ENCODE measurements around the gene KCNB1.

DNA sequence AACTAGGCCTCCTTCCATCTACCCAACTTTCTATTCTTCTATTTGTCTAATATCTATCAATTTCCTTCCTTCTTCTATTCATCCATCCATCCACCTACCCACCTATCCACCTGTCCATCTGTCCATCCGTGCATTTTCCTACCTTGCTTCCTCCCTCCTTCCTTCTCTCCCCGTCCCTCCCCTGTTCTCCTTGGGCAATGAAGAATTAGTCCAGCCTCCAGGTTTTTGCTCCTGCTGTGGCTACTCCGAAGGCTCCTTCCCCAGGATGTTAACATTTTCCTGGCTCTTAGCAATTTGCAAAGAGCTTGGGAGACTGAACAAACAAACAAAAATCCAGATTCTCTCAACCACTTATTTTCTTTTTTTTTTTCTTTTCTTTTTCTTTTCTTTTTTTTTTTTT, 81.6 kb downstream of the KCNB1 start:
- TF ChIP-seq, protein P1, sequence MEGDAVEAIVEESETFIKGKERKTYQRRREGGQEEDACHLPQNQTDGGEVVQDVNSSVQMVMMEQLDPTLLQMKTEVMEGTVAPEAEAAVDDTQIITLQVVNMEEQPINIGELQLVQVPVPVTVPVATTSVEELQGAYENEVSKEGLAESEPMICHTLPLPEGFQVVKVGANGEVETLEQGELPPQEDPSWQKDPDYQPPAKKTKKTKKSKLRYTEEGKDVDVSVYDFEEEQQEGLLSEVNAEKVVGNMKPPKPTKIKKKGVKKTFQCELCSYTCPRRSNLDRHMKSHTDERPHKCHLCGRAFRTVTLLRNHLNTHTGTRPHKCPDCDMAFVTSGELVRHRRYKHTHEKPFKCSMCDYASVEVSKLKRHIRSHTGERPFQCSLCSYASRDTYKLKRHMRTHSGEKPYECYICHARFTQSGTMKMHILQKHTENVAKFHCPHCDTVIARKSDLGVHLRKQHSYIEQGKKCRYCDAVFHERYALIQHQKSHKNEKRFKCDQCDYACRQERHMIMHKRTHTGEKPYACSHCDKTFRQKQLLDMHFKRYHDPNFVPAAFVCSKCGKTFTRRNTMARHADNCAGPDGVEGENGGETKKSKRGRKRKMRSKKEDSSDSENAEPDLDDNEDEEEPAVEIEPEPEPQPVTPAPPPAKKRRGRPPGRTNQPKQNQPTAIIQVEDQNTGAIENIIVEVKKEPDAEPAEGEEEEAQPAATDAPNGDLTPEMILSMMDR (IDR thresholded peaks at IDR 0.05; ENCODE audit: low read depth, low read length): no peak
- TF ChIP-seq POLR2A (IDR thresholded peaks at IDR 0.05; ENCODE audit: extremely low read depth, insufficient read length): no peak

Measured in NB4 (cell line).